HL-60 (cell line): ENCODE measurements around the gene GRK5.

Source experiments
- DNase-seq, 2 experiments: peaks; one replicate each; pipeline ENCODE4 v3.0.0-alpha.2; 2010 to 2020; ENCODE audit warnings: low read depth in 1 of 2, low spot score in 1 of 2
- H3K27ac ChIP-seq: fragments of 250-450 bp; sonication (Bioruptor Pico); replicated peaks from 2 replicates; pipeline ENCODE4 v1.5.1; 2020; ENCODE audit warnings: mild to moderate bottlenecking, moderate library complexity
- H3K27me3 ChIP-seq: fragments of 250-450 bp; sonication (Bioruptor Pico); 2 replicates; pipeline ENCODE4 v1.5.1; 2021; ENCODE audit warnings: mild to moderate bottlenecking, moderate library complexity; ENCODE audit not compliant: insufficient read depth, poor library complexity, severe bottlenecking
- H3K4me3 ChIP-seq: replicated peaks from 2 replicates; pipeline ENCODE4 v1.5.1; 2011; ENCODE audit warnings: mild to moderate bottlenecking, control low read depth, low read length; ENCODE audit not compliant: insufficient read depth
- CTCF ChIP-seq: IDR thresholded peaks from one replicate; pipeline ENCODE4 v1.5.1; 2011; ENCODE audit warnings: low read length, control low read depth, inconsistent platforms; ENCODE audit not compliant: insufficient read depth
- GABPA ChIP-seq: IDR thresholded peaks from 2 replicates; pipeline ENCODE4 v1.6.1; 2012; ENCODE audit warnings: low read depth
- POLR2AphosphoS5 ChIP-seq: IDR thresholded peaks from 2 replicates; pipeline ENCODE4 v1.6.1; 2012; ENCODE audit warnings: low read depth
- REST ChIP-seq: IDR thresholded peaks from 2 replicates; pipeline ENCODE4 v1.6.1; 2012; ENCODE audit warnings: low read depth; ENCODE audit not compliant: insufficient replicate concordance
- SPI1 ChIP-seq: IDR thresholded peaks from 2 replicates; pipeline ENCODE4 v1.6.1; 2012; ENCODE audit warnings: low read depth, mild to moderate bottlenecking, borderline replicate concordance

The GRK5 gene

GRCh38 chr10:119278126-119278709, 70.8 kb downstream of the GRK5 start:
- no peak for TF ChIP-seq SPI1
- no peak for TF ChIP-seq GABPA
- TF ChIP-seq POLR2AphosphoS5: no peak
- no peak for TF ChIP-seq REST
- no peak for TF ChIP-seq CTCF
- Histone ChIP-seq H3K27me3 (no peaks in the 10 kb centered on the region), H3K4me3 (no peak overlapping the region), H3K27ac (no peak overlapping the region)
- no peak for DNase-seq

- no peak for TF ChIP-seq POLR2AphosphoS5
- no peak for TF ChIP-seq GABPA
- no peak for TF ChIP-seq SPI1
- no peak for TF ChIP-seq REST
- no peak for TF ChIP-seq CTCF
- Histone ChIP-seq H3K27me3 (no peaks in the 10 kb centered on the region), H3K27ac (no peak overlapping the region), H3K4me3 (no peak overlapping the region)
- no peak for DNase-seq
Observed at GRCh38 chr10:119279441-119279840, 72.1 kb downstream of the GRK5 start.

- no peak for DNase-seq
- no peaks in the 10 kb centered on the region for H3K27me3 ChIP-seq
- H3K27ac ChIP-seq: no peak overlapping the region
- TF ChIP-seq GABPA: no peak
- TF ChIP-seq SPI1: no peak
- TF ChIP-seq CTCF: no peak
- no peak for TF ChIP-seq POLR2AphosphoS5
- TF ChIP-seq REST: no peak
- no peak overlapping the region for H3K4me3 ChIP-seq
Observed at GRCh38 chr10:119281581-119282071, 74.3 kb downstream of the GRK5 start.
